ENCODE measurements around the gene GALNT1.

GALNT1 gene

DNA sequence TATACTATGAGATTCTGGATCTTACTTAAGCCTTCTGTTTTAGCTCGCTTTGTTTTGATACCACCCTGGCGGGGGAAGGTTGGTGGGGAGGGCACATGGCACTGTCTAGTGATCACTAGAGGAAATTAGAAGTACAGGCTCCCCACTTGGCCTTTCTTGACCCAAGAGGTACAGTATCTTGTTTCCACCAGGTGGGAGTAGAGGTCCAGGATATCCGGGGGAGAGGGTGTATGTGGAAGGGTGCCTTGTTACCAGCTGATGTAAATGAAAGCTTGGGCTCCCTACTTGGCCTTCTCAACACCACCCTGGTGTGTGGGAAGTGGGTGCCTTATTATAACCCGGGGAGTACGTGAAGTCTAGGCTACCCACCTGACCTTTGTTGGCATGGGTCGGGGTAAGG is 7.5 kb downstream of the GALNT1 start:
- Histone ChIP-seq H3K4me1 (ENCODE audit: low read depth, poor library complexity, severe bottlenecking) (peaks cover 7% of the 10 kb centered on the region), H3K27ac (no peak overlapping the region), H3K36me3 (ENCODE audit: insufficient read depth) (no peaks in the 10 kb centered on the region), H3K4me2 (no peak overlapping the region), H3K4me3 (IDR thresholded peaks at IDR 0.05; ENCODE audit: insufficient read depth, low read depth, low read length) (no peak overlapping the region), H3K79me2 (ENCODE audit: insufficient read depth, low read depth) (peaks cover 59% of the 10 kb centered on the region; the same call in 1 of the 2 replicates), H2AFZ (ENCODE audit: low read depth) (no peak overlapping the region), H3K27me3 (ENCODE audit: insufficient read depth, low read depth) (no peaks in the 10 kb centered on the region), H3K9ac (no peak overlapping the region), H4K20me1 (ENCODE audit: insufficient read depth) (no peaks in the 10 kb centered on the region)
- TF ChIP-seq, protein P1, sequence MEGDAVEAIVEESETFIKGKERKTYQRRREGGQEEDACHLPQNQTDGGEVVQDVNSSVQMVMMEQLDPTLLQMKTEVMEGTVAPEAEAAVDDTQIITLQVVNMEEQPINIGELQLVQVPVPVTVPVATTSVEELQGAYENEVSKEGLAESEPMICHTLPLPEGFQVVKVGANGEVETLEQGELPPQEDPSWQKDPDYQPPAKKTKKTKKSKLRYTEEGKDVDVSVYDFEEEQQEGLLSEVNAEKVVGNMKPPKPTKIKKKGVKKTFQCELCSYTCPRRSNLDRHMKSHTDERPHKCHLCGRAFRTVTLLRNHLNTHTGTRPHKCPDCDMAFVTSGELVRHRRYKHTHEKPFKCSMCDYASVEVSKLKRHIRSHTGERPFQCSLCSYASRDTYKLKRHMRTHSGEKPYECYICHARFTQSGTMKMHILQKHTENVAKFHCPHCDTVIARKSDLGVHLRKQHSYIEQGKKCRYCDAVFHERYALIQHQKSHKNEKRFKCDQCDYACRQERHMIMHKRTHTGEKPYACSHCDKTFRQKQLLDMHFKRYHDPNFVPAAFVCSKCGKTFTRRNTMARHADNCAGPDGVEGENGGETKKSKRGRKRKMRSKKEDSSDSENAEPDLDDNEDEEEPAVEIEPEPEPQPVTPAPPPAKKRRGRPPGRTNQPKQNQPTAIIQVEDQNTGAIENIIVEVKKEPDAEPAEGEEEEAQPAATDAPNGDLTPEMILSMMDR (conservative IDR thresholded peaks at IDR 0.05; ENCODE audit: low read depth, low read length): 0 out of 2 replicates have a peak, but pooled peaks have one; percentile 16

DNA sequence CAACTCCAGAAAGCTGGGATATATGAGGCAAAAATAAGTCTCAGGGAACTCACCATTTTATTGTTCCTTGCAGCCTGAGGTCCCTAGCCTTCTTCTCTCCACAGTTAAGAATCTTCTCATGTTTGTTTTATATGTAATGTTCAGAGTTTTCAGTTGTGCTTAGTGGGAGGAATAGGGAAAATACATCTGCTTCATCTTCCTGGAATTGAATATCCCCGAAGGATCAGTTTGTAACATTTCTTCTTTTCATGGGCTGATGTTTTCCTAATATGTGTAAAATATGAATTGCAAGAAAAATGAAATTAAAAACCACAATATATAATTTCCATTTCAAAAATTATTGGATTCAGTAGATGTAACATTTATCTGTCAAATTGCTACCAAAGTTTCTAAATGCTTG is 8.0 kb downstream of the GALNT1 start:
- no peak overlapping the region for H2AFZ ChIP-seq (ENCODE audit: low read depth)
- H3K27me3 ChIP-seq (ENCODE audit: insufficient read depth, low read depth): no peaks in the 10 kb centered on the region
- no peaks in the 10 kb centered on the region for H3K36me3 ChIP-seq (ENCODE audit: insufficient read depth)
- H4K20me1 ChIP-seq (ENCODE audit: insufficient read depth): no peaks in the 10 kb centered on the region
- no peak overlapping the region for H3K27ac ChIP-seq
- TF ChIP-seq, protein P1 (conservative IDR thresholded peaks at IDR 0.05; ENCODE audit: low read depth, low read length): no peak
- no peak overlapping the region for H3K4me3 ChIP-seq (IDR thresholded peaks at IDR 0.05; ENCODE audit: insufficient read depth, low read depth, low read length)
- H3K4me2 ChIP-seq: no peak overlapping the region
- H3K4me1 ChIP-seq (ENCODE audit: low read depth, poor library complexity, severe bottlenecking): peaks cover 7% of the 10 kb centered on the region
- peaks cover 59% of the 10 kb centered on the region; the same call in 1 of the 2 replicates for H3K79me2 ChIP-seq (ENCODE audit: insufficient read depth, low read depth)
- no peak overlapping the region for H3K9ac ChIP-seq

DNA sequence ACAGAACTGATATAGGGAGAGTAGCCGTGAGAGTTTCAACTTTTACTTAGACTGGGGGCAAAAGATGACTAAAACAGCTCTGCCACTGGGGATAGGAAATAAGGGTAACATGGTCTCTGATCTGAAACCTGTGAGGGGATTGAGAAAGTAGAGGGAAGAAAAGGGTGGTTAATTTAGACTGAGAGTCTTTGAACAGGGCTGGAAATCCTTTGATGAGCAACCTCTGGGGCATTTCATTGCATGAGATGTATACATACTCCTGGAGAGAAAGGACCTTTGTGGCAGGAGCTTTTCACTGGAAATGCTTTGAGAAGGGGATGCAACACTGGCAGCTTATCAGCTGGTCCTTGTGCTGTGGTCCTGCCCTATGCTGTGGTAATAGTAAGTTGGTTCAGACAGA is 9.4 kb downstream of the GALNT1 start:
- Histone ChIP-seq H3K36me3 (ENCODE audit: insufficient read depth) (no peaks in the 10 kb centered on the region), H4K20me1 (ENCODE audit: insufficient read depth) (no peaks in the 10 kb centered on the region), H3K79me2 (ENCODE audit: insufficient read depth, low read depth) (peaks cover 45% of the 10 kb centered on the region; the same call in 1 of the 2 replicates), H3K4me3 (IDR thresholded peaks at IDR 0.05; ENCODE audit: insufficient read depth, low read depth, low read length) (no peak overlapping the region), H3K4me1 (ENCODE audit: low read depth, poor library complexity, severe bottlenecking) (peaks cover 7% of the 10 kb centered on the region), H3K9ac (no peak overlapping the region), H3K4me2 (no peak overlapping the region), H2AFZ (ENCODE audit: low read depth) (no peak overlapping the region), H3K27ac (no peak overlapping the region), H3K27me3 (ENCODE audit: insufficient read depth, low read depth) (no peaks in the 10 kb centered on the region)
- TF ChIP-seq, protein P1 (conservative IDR thresholded peaks at IDR 0.05; ENCODE audit: low read depth, low read length): no peak

DNA sequence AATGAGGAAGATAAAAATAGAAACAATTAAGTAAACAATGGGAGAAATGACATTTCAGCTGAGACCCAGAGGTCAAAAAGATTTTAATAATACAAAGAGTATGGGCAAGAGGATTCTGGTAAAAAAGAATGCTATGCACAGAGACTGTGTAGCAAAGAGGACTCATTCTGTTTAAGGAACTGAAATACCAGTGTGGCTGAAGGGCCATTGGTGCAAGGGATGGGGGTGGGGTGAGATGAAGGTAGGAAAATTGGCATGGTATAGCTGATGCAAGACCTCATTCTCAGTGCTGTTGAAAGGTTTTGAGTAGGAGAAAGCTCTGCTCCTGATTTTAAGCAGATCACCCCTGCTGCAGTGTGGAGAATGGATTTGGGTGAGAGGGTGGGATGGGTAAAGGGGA is 10.8 kb downstream of the GALNT1 start:
- Histone ChIP-seq H3K36me3 (ENCODE audit: insufficient read depth) (no peaks in the 10 kb centered on the region), H3K4me1 (ENCODE audit: low read depth, poor library complexity, severe bottlenecking) (peaks cover 7% of the 10 kb centered on the region), H3K9ac (no peak overlapping the region), H3K27ac (no peak overlapping the region), H3K27me3 (ENCODE audit: insufficient read depth, low read depth) (no peaks in the 10 kb centered on the region), H3K4me3 (IDR thresholded peaks at IDR 0.05; ENCODE audit: insufficient read depth, low read depth, low read length) (no peak overlapping the region), H3K79me2 (ENCODE audit: insufficient read depth, low read depth) (peaks cover 34% of the 10 kb centered on the region; the same call in 1 of the 2 replicates), H3K4me2 (no peak overlapping the region), H2AFZ (ENCODE audit: low read depth) (no peak overlapping the region), H4K20me1 (ENCODE audit: insufficient read depth) (no peaks in the 10 kb centered on the region)
- TF ChIP-seq, protein P1 (conservative IDR thresholded peaks at IDR 0.05; ENCODE audit: low read depth, low read length): no peak

All from KMS-11 (cell line).